Mesenchymal stem cell (in vitro differentiated cells and primary cell): ENCODE data around the gene NMNAT1.
A peak's percentile ranks its signal among the peaks of the same experiment; 100 is the strongest.
"Not testable (repeated sequence)": the region's sequence is repeated elsewhere in the genome, so short reads cannot be mapped to it uniquely, and the experiment has no call there.

Experiments
- DNase-seq: peaks from one replicate; pipeline ENCODE4 v3.0.0-alpha.2; 2013
- H2AFZ ChIP-seq: one replicate; pipeline ENCODE4 v1.6.1; 2013; ENCODE audit warnings: low read depth, mild to moderate bottlenecking, control low read depth, inconsistent platforms, low read length, moderate library complexity
- H2AK5ac ChIP-seq: 2 replicates; pipeline ENCODE4 v1.6.1; 2013; ENCODE audit warnings: low read length, moderate library complexity, mild to moderate bottlenecking, inconsistent platforms; ENCODE audit not compliant: severe bottlenecking
- H2BK120ac ChIP-seq: one replicate; pipeline ENCODE4 v1.6.1; 2013; ENCODE audit warnings: low read depth, mild to moderate bottlenecking, inconsistent platforms, low read length, moderate library complexity
- H2BK12ac ChIP-seq, 2 experiments: one replicate each; pipeline ENCODE4 v1.6.1; 2013; ENCODE audit warnings: inconsistent platforms in 2 of 2, low read length in 2 of 2, mild to moderate bottlenecking in 2 of 2, moderate library complexity in 2 of 2, control low read depth in 1 of 2
- H2BK15ac ChIP-seq: one replicate; pipeline ENCODE4 v1.6.1; 2013; ENCODE audit warnings: mild to moderate bottlenecking, low read depth, inconsistent platforms; ENCODE audit not compliant: poor library complexity, severe bottlenecking
- H2BK5ac ChIP-seq: 2 replicates; pipeline ENCODE4 v1.6.1; 2013; ENCODE audit warnings: low read depth, mild to moderate bottlenecking, low read length, control low read depth, inconsistent platforms; ENCODE audit not compliant: poor library complexity, severe bottlenecking
- H3K14ac ChIP-seq, 2 experiments: one replicate each; pipeline ENCODE4 v1.6.1; 2013; ENCODE audit warnings: inconsistent platforms in 2 of 2, low read length in 2 of 2, control low read depth in 1 of 2, mild to moderate bottlenecking in 1 of 2, moderate library complexity in 1 of 2
- H3K18ac ChIP-seq, 2 experiments: one replicate each; pipeline ENCODE4 v1.6.1; 2013; ENCODE audit warnings: inconsistent platforms in 2 of 2, low read length in 2 of 2, control low read depth in 1 of 2, low read depth in 1 of 2, mild to moderate bottlenecking in 1 of 2
- H3K23ac ChIP-seq, 2 experiments: one replicate each; pipeline ENCODE4 v1.6.1; 2013; ENCODE audit warnings: inconsistent platforms in 2 of 2, low read length in 2 of 2, mild to moderate bottlenecking in 2 of 2, moderate library complexity in 2 of 2, control low read depth in 1 of 2
- H3K27ac ChIP-seq: 2 replicates; pipeline ENCODE4 v1.5.1; 2013; ENCODE audit warnings: mild to moderate bottlenecking, moderate library complexity, low read length, control low read depth, inconsistent platforms; ENCODE audit not compliant: poor library complexity, severe bottlenecking
- H3K27me3 ChIP-seq, 2 experiments: 2 replicates each; pipeline versions ENCODE4 v1.6.1 to v1.7.0; 2013; ENCODE audit warnings: low read length in 2 of 2, mild to moderate bottlenecking in 2 of 2, moderate library complexity in 2 of 2, control low read depth in 1 of 2, inconsistent platforms in 1 of 2; ENCODE audit not compliant: control insufficient read depth in 1 of 2, insufficient read depth in 1 of 2
- H3K36me3 ChIP-seq, 2 experiments: 2 replicates each; pipeline versions ENCODE4 v1.6.1 to v1.7.0; 2013; ENCODE audit warnings: low read length in 2 of 2, control low read depth in 1 of 2, inconsistent platforms in 1 of 2, low read depth in 1 of 2, mild to moderate bottlenecking in 1 of 2; ENCODE audit not compliant: insufficient read depth in 2 of 2, control insufficient read depth in 1 of 2
- H3K4ac ChIP-seq, 2 experiments: one replicate each; pipeline ENCODE4 v1.6.1; 2013; ENCODE audit warnings: inconsistent platforms in 2 of 2, low read length in 2 of 2, mild to moderate bottlenecking in 2 of 2, moderate library complexity in 2 of 2, control low read depth in 1 of 2, low read depth in 1 of 2
- H3K4me1 ChIP-seq: 2 replicates; pipeline ENCODE4 v1.6.1; 2013; ENCODE audit warnings: low read depth, low read length, control low read depth; ENCODE audit not compliant: control insufficient read depth, insufficient read depth
- H3K4me2 ChIP-seq: 2 replicates; pipeline ENCODE4 v1.6.1; 2013; ENCODE audit warnings: low read length, mild to moderate bottlenecking, inconsistent platforms; ENCODE audit not compliant: poor library complexity, severe bottlenecking
- H3K4me3 ChIP-seq, 2 experiments: 2 replicates each; pipeline versions ENCODE4 v1.5.1 to v1.7.0; 2013; ENCODE audit warnings: low read length in 2 of 2, mild to moderate bottlenecking in 2 of 2, control low read depth in 1 of 2, low read depth in 1 of 2; ENCODE audit not compliant: insufficient read depth in 1 of 2
- H3K79me1 ChIP-seq: replicated peaks from 2 replicates; pipeline ENCODE4 v1.6.1; 2013; ENCODE audit warnings: mild to moderate bottlenecking, control low read depth, low read length, inconsistent platforms; ENCODE audit not compliant: poor library complexity, severe bottlenecking
- H3K9ac ChIP-seq: 2 replicates; pipeline ENCODE4 v1.7.0; 2013; ENCODE audit warnings: mild to moderate bottlenecking, low read length, moderate library complexity
- H3K9me3 ChIP-seq: 2 replicates; pipeline ENCODE4 v1.7.0; 2013; ENCODE audit warnings: mild to moderate bottlenecking, low read length; ENCODE audit not compliant: control insufficient read depth
- H4K8ac ChIP-seq: one replicate; pipeline ENCODE4 v1.6.1; 2013; ENCODE audit warnings: inconsistent platforms, mild to moderate bottlenecking, low read length, moderate library complexity
- H4K91ac ChIP-seq: one replicate; pipeline ENCODE4 v1.6.1; 2013; ENCODE audit warnings: mild to moderate bottlenecking, low read length, inconsistent platforms
- WGBS: methylation state at CpG from one replicate; pipeline ENCODE4 v1.1.7; 2013; ENCODE audit warnings: mixed read lengths; 5-methylcytosine and 5-hydroxymethylcytosine counted together

The NMNAT1 gene

GRCh38 chr1:10028956-10029500, 85.8 kb downstream of the NMNAT1 start:
- not testable (repeated sequence) for H3K9me3 ChIP-seq, H2BK15ac ChIP-seq, H3K4me1 ChIP-seq, H2AFZ ChIP-seq, H3K4me3 ChIP-seq, H2AK5ac ChIP-seq, H3K27me3 ChIP-seq, H3K4ac ChIP-seq, DNase-seq, H3K14ac ChIP-seq, H3K27ac ChIP-seq, H3K18ac ChIP-seq, H3K79me1 ChIP-seq, H2BK12ac ChIP-seq, H3K23ac ChIP-seq, H3K36me3 ChIP-seq, H3K4me2 ChIP-seq, H3K9ac ChIP-seq, H4K8ac ChIP-seq, H4K91ac ChIP-seq, H2BK5ac ChIP-seq, H2BK120ac ChIP-seq
- 95% methylated on average over 23 of the region's 24 CpGs for WGBS

- DNase-seq, result peak; percentile 41
- no peak overlapping the region for H3K4me2 ChIP-seq
- H3K18ac ChIP-seq, result no peak overlapping the region
- no peak overlapping the region for H3K4me3 ChIP-seq
- H3K23ac ChIP-seq, result no peak overlapping the region
- H4K8ac ChIP-seq, result no peak overlapping the region
- no peak overlapping the region for H2BK15ac ChIP-seq
- no peaks in the 10 kb centered on the region for H3K9me3 ChIP-seq
- H3K36me3 ChIP-seq, result peaks cover 0 to 5% of the 10 kb centered on the region in 2 experiments
- H3K4me1 ChIP-seq, result peaks cover 3% of the 10 kb centered on the region
- H3K9ac ChIP-seq, result no peak overlapping the region
- no peak overlapping the region for H3K4ac ChIP-seq
- no CpG with 5 or more reads among the region's 3 CpGs for WGBS
- no peaks in the 10 kb centered on the region for H3K27me3 ChIP-seq
- H4K91ac ChIP-seq, result no peak overlapping the region
- H3K14ac ChIP-seq, result no peak overlapping the region
- H2BK5ac ChIP-seq, result no peak overlapping the region
- H2AK5ac ChIP-seq, result no peak overlapping the region
- H2BK120ac ChIP-seq, result no peak overlapping the region
- no peak overlapping the region for H3K27ac ChIP-seq
- no peaks in the 10 kb centered on the region for H3K79me1 ChIP-seq
- no peak overlapping the region for H2BK12ac ChIP-seq
- H2AFZ ChIP-seq, result no peak overlapping the region
Measured at GRCh38 chr1:10031461-10031860, 88.2 kb downstream of the NMNAT1 start.

GRCh38 chr1:10032590-10033358, 89.5 kb downstream of the NMNAT1 start, which contains the start of gene UBE4B:
Gene UBE4B (plus strand): TSS chr1:10032958. CDS start chr1:10033671, 713 bp downstream.
- under 1% methylated on average over 35 of the region's 73 CpGs for WGBS
- Histone ChIP-seq H2AFZ (peak within 1 kb of the TSS; percentile 30), H2AK5ac (no peak within 1 kb of the TSS), H3K27ac (peak within 1 kb of the TSS; percentile 82), H3K4me1 (peaks cover 3% of the 10 kb centered on the region), H2BK15ac (peak within 1 kb of the TSS; percentile 80), H3K9me3 (no peaks in the 10 kb centered on the region), H3K4me2 (peak within 1 kb of the TSS; percentile 79), H4K8ac (peak within 1 kb of the TSS; percentile 97), H2BK12ac (peak within 1 kb of the TSS in 1 of 2 experiments; percentile 83), H3K79me1 (peaks cover 2% of the 10 kb centered on the region), H3K18ac (peak within 1 kb of the TSS; percentile 25 to 90), H3K14ac (peak within 1 kb of the TSS in 1 of 2 experiments; percentile 63), H2BK120ac (peak within 1 kb of the TSS; percentile 80), H4K91ac (peak within 1 kb of the TSS; percentile 5), H2BK5ac (peak within 1 kb of the TSS; percentile 39), H3K23ac (peak within 1 kb of the TSS in 1 of 2 experiments; percentile 20), H3K27me3 (no peaks in the 10 kb centered on the region), H3K9ac (peak within 1 kb of the TSS; percentile 97), H3K4me3 (peak within 1 kb of the TSS; percentile 71 to 100), H3K36me3 (peaks cover 1 to 17% of the 10 kb centered on the region in 2 experiments), H3K4ac (peak within 1 kb of the TSS; percentile 5 to 73)
- DNase-seq, result peak; percentile 98

GRCh38 chr1:10033359-10033845, 90.1 kb downstream of the NMNAT1 start:
- H3K14ac ChIP-seq, result peak overlapping the region in 1 of 2 experiments; percentile 63
- H2AK5ac ChIP-seq, result no peak overlapping the region
- H3K9ac ChIP-seq, result peak overlapping the region; percentile 97

More at GRCh38 chr1:10033359-10033845, 90.1 kb downstream of the NMNAT1 start:
- H3K27me3 ChIP-seq, result no peaks in the 10 kb centered on the region
- peak overlapping the region; percentile 29 for H2BK15ac ChIP-seq
- H2BK120ac ChIP-seq, result peak overlapping the region; percentile 80
- peak overlapping the region in 1 of 2 experiments; percentile 20 for H3K23ac ChIP-seq
- DNase-seq, result peak; percentile 70
- H2BK5ac ChIP-seq, result peak overlapping the region; percentile 10
- H3K79me1 ChIP-seq, result peaks cover 2% of the 10 kb centered on the region
- peak overlapping the region in 1 of 2 experiments; percentile 50 for H2BK12ac ChIP-seq
- peak overlapping the region; percentile 55 for H4K8ac ChIP-seq
- H3K4me1 ChIP-seq, result peaks cover 3% of the 10 kb centered on the region
- H3K9me3 ChIP-seq, result no peaks in the 10 kb centered on the region
- H3K36me3 ChIP-seq, result peaks cover 5 to 22% of the 10 kb centered on the region in 2 experiments
- H4K91ac ChIP-seq, result peak overlapping the region; percentile 5
- peak overlapping the region; percentile 30 for H2AFZ ChIP-seq
- H3K27ac ChIP-seq, result peak overlapping the region; percentile 72
- H3K4ac ChIP-seq, result peak overlapping the region; percentile 5 to 45
- WGBS, result 1% methylated on average over 11 of the region's 19 CpGs
- H3K18ac ChIP-seq, result peak overlapping the region; percentile 25 to 90
- peak overlapping the region; percentile 54 for H3K4me2 ChIP-seq
- peak overlapping the region; percentile 71 to 100 for H3K4me3 ChIP-seq
